Measurements from ENCODE around the gene MYO15A.
"Not testable (repeated sequence)": the region's sequence is repeated elsewhere in the genome, so short reads cannot be mapped to it uniquely, and the experiment has no call there.

GRCh38 chr17:18216906-18217305 is 108.3 kb downstream of the MYO15A start:
- not testable (repeated sequence) for TF ChIP-seq CTCF (conservative IDR thresholded peaks at IDR 0.05; ENCODE audit: low read depth, low read length); POLR2A (IDR thresholded peaks at IDR 0.05; ENCODE audit: low read depth, low read length); CEBPB (IDR thresholded peaks at IDR 0.05; ENCODE audit: low read depth, low read length); BHLHE40 (IDR thresholded peaks at IDR 0.05; ENCODE audit: low read depth, low read length); MAZ (IDR thresholded peaks at IDR 0.05; ENCODE audit: borderline replicate concordance, low read depth, low read length); RCOR1 (IDR thresholded peaks at IDR 0.05; ENCODE audit: insufficient replicate concordance, low read length); SMC3 (IDR thresholded peaks at IDR 0.05; ENCODE audit: low read depth, low read length); RFX5 (IDR thresholded peaks at IDR 0.05; ENCODE audit: low read depth, low read length); CHD1 (IDR thresholded peaks at IDR 0.05; ENCODE audit: low read depth, low read length); FOS (IDR thresholded peaks at IDR 0.05; ENCODE audit: low read depth, low read length)
- TF ChIP-seq, protein P1, sequence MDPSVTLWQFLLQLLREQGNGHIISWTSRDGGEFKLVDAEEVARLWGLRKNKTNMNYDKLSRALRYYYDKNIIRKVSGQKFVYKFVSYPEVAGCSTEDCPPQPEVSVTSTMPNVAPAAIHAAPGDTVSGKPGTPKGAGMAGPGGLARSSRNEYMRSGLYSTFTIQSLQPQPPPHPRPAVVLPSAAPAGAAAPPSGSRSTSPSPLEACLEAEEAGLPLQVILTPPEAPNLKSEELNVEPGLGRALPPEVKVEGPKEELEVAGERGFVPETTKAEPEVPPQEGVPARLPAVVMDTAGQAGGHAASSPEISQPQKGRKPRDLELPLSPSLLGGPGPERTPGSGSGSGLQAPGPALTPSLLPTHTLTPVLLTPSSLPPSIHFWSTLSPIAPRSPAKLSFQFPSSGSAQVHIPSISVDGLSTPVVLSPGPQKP (IDR thresholded peaks at IDR 0.05; ENCODE audit: borderline replicate concordance, low read depth, low read length) = not testable (repeated sequence)
- TF ChIP-seq, protein P2, sequence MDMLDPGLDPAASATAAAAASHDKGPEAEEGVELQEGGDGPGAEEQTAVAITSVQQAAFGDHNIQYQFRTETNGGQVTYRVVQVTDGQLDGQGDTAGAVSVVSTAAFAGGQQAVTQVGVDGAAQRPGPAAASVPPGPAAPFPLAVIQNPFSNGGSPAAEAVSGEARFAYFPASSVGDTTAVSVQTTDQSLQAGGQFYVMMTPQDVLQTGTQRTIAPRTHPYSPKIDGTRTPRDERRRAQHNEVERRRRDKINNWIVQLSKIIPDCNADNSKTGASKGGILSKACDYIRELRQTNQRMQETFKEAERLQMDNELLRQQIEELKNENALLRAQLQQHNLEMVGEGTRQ (IDR thresholded peaks at IDR 0.05; ENCODE audit: low read depth, low read length) = not testable (repeated sequence)
